D721Med (cell line): ENCODE data around the gene PSMD4.
A peak's percentile ranks its signal among the peaks of the same experiment; 100 is the strongest.

Experiments
- DNase-seq: peaks from one replicate; pipeline ENCODE4 v3.0.0; 2011; ENCODE audit warnings: low spot score; ENCODE audit not compliant: insufficient read length
- FAIRE-seq: peaks from 2 replicates; lab custom pipeline; 2011; peaks lifted over from hg19 to GRCh38; lab: Jason Lieb, UNC
- CTCF ChIP-seq: IDR thresholded peaks from 2 replicates; pipeline ENCODE4 v1.5.1; 2012; ENCODE audit warnings: mild to moderate bottlenecking, control low read depth; ENCODE audit not compliant: insufficient read depth; ENCODE audit errors: missing control alignments

PSMD4 gene

GRCh38 chr1:151313501-151313900, 59.0 kb downstream of the PSMD4 start:
- TF ChIP-seq CTCF = no peak
- FAIRE-seq = no peak
- DNase-seq = no peak

GRCh38 chr1:151314137-151314875, 59.8 kb downstream of the PSMD4 start:
- DNase-seq (no peak), FAIRE-seq (no peak)
- no peak for TF ChIP-seq CTCF

GRCh38 chr1:151315565-151316235, 61.2 kb downstream of the PSMD4 start:
- DNase-seq (no peak), FAIRE-seq (no peak)
- peak; percentile 6 for TF ChIP-seq CTCF
